Mucosa of gallbladder (tissue), 1 donor: ENCODE data around the gene MAPK10. TPM values are rescaled to one million over a fixed set of nuclear protein-coding genes. Genes with fewer than 3 reads are reported as not detected.
A peak's percentile ranks its signal among the peaks of the same experiment; 100 is the strongest.
"Not testable (repeated sequence)": the region's sequence is repeated elsewhere in the genome, so short reads cannot be mapped to it uniquely, and the experiment has no call there.

ENCODE experiments used
- DNase-seq: peaks from one replicate; pipeline ENCODE4 v3.0.0-alpha.2; 2020; ENCODE audit warnings: low spot score
- total RNA-seq: library from RNA; stranded (reverse); gene quantifications from one replicate; pipeline ENCODE4 v1.2.1, GENCODE V29; 2021
- donor health status: DM: no; HTN: no; CAD: no.

Gene MAPK10
- total RNA-seq, 1 donor from 2014 or later = 45.0 TPM

GRCh38 chr4:86338989-86339388 is 20.9 kb downstream of the MAPK10 start:
- no peak for DNase-seq

- DNase-seq = no peak
These were observed 21.3 kb downstream of the MAPK10 start for GRCh38 chr4:86338521-86338920.

GRCh38 chr4:86334020-86334750 is 25.7 kb downstream of the MAPK10 start:
- DNase-seq = no peak

- DNase-seq = no peak
These were observed 26.6 kb downstream of the MAPK10 start for GRCh38 chr4:86333236-86333635.

- DNase-seq = no peak
These were observed 28.7 kb downstream of the MAPK10 start for GRCh38 chr4:86330961-86331742.

- not testable (repeated sequence) for DNase-seq
These were observed 29.4 kb downstream of the MAPK10 start for GRCh38 chr4:86330411-86330810.

- DNase-seq = no peak
These were observed 30.4 kb downstream of the MAPK10 start for GRCh38 chr4:86329431-86329830.

- no peak for DNase-seq
These were observed 33.5 kb downstream of the MAPK10 start for GRCh38 chr4:86326400-86326799.

- no peak for DNase-seq
These were observed 40.5 kb downstream of the MAPK10 start for GRCh38 chr4:86319390-86319789.

- no peak for DNase-seq
These were observed 44.3 kb downstream of the MAPK10 start for GRCh38 chr4:86315579-86315978.

GRCh38 chr4:86313656-86314055 is 46.2 kb downstream of the MAPK10 start:
- DNase-seq = no peak

GRCh38 chr4:86307432-86307831 is 52.4 kb downstream of the MAPK10 start:
- no peak for DNase-seq

GRCh38 chr4:86306816-86307215 is 53.0 kb downstream of the MAPK10 start:
- DNase-seq = no peak

GRCh38 chr4:86302830-86303229 is 57.0 kb downstream of the MAPK10 start:
- DNase-seq = no peak

GRCh38 chr4:86302251-86302650 is 57.6 kb downstream of the MAPK10 start:
- peak; percentile 24 for DNase-seq

- DNase-seq = no peak
These were observed 59.3 kb downstream of the MAPK10 start for GRCh38 chr4:86300516-86300915.

- DNase-seq = no peak
These were observed 63.0 kb downstream of the MAPK10 start for GRCh38 chr4:86296865-86297264.

- DNase-seq = no peak
These were observed 65.0 kb downstream of the MAPK10 start for GRCh38 chr4:86294883-86295282.

- DNase-seq = no peak
These were observed 68.7 kb downstream of the MAPK10 start for GRCh38 chr4:86291180-86291579.

- DNase-seq = no peak
These were observed 73.1 kb downstream of the MAPK10 start for GRCh38 chr4:86286726-86287125.

- no peak for DNase-seq
These were observed 76.5 kb downstream of the MAPK10 start for GRCh38 chr4:86283371-86283770.

GRCh38 chr4:86280246-86280645 is 79.6 kb downstream of the MAPK10 start:
- no peak for DNase-seq

GRCh38 chr4:86279293-86279960 is 80.4 kb downstream of the MAPK10 start:
- DNase-seq = no peak
